Esophagus muscularis mucosa (tissue), 4 donors: ENCODE measurements around the gene SLCO2A1. TPM values are rescaled to one million over a fixed set of nuclear protein-coding genes. Genes with fewer than 3 reads are reported as not detected.

Experiments
- DNase-seq: peaks from one replicate; pipeline ENCODE4 v3.0.0-alpha.2; 2017; ENCODE audit errors: extremely low spot score
- H3K27ac ChIP-seq, 4 donors: fragments of 200-600 bp; sonication (generic); replicated peaks in 1 of 4; 1 replicate in 3 of 4; 2 replicates in 1 of 4; pipeline ENCODE4 v1.5.1; 2016 to 2019; ENCODE audit warnings: mild to moderate bottlenecking in 1 of 4
- H3K27me3 ChIP-seq, 4 donors: fragments of 200-600 bp; sonication (generic); one replicate each; pipeline versions ENCODE4 v1.5.1 to v1.6.0; 2016 to 2019
- H3K36me3 ChIP-seq, 4 donors: fragments of 200-600 bp; sonication (generic); one replicate each; pipeline ENCODE4 v1.5.1; 2016 to 2019
- H3K4me1 ChIP-seq, 4 donors: fragments of 200-600 bp; sonication (generic); one replicate each; pipeline ENCODE4 v1.5.1; 2016 to 2019
- H3K4me3 ChIP-seq, 4 donors: fragments of 200-600 bp; sonication (generic); 1 replicate in 2 of 4; 2 replicates in 2 of 4; pipeline ENCODE4 v1.5.1; 2016 to 2019; ENCODE audit warnings: mild to moderate bottlenecking in 4 of 4, moderate library complexity in 1 of 4
- H3K9me3 ChIP-seq, 4 donors: fragments of 200-600 bp; sonication (generic); 1 replicate in 3 of 4; 2 replicates in 1 of 4; pipeline ENCODE4 v1.5.1; 2016 to 2019
- EP300 ChIP-seq: sonication (generic); formaldehyde crosslinking; IDR thresholded peaks from one replicate; pipeline ENCODE4 v1.6.1; 2017; ENCODE audit warnings: antibody characterized with exemption
- POLR2A ChIP-seq: fragments of 450-650 bp; IDR thresholded peaks from one replicate; pipeline ENCODE4 v1.6.1; 2017; ENCODE audit warnings: antibody characterized with exemption, moderate library complexity, mild to moderate bottlenecking, low read depth
- POLR2AphosphoS5 ChIP-seq, 2 donors: sonication (generic); formaldehyde crosslinking; IDR thresholded peaks; one replicate each; pipeline ENCODE4 v1.6.1; 2017; ENCODE audit warnings: antibody characterized with exemption in 2 of 2
- WGBS: methylation state at CpG from one replicate; pipeline ENCODE4 v1.1.5; 2018; 5-methylcytosine and 5-hydroxymethylcytosine counted together
- intact Hi-C: fragments of 100-400 bp; cut with DNase I; formaldehyde crosslinking; loops from one replicate; pipeline ENCODE4 v1.15.1; 2023
- total RNA-seq, 4 donors: library from RNA; depleted of rRNA; stranded (reverse); fragments of >200 nt; gene quantifications; one replicate each; pipeline versions ENCODE4 v1.1.0 to v1.2.1, GENCODE V29; 2016
- TF ChIP-seq, protein P1 (sequence below), 3 experiments: fragments of 200-600 bp in 2 of 3; fragments of 450-650 bp in 1 of 3; sonication (generic) in 2 of 3; IDR thresholded peaks; one replicate each; pipeline ENCODE4 v1.5.1; 2017 to 2019; ENCODE audit warnings: antibody characterized with exemption in 3 of 3, mild to moderate bottlenecking in 2 of 3, moderate library complexity in 1 of 3

SLCO2A1 gene
- total RNA-seq, 4 donors from 2014 or later, result 8.3 to 17.6 (median 13.8) TPM

DNA sequence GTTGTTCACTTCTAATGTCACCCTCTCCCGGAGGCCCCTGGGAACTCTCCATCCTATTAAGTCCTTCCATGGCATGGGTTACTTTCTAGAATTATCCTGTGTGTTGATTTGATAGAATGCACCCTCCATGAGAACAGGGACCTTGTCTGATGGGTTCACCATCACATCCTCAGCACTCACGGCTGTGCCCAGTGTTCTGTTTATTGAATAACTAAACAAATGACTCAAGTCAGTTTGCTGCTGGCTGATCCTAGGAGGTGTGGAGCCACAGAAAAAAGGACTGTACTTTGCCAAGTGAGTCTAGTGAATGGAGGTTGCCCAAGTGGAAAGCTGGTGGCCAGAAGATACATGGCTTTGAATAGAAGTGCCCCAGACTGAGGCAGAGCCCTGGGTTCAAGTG, 85.5 kb downstream of the SLCO2A1 start:
- H3K4me1 ChIP-seq, result peaks cover 49 to 73% (median 60%) of the 10 kb centered on the region in 4 donors
- H3K9me3 ChIP-seq, result no peaks in the 10 kb centered on the region
- H3K36me3 ChIP-seq, result peaks cover 0 to 3% (median 0%) of the 10 kb centered on the region in 4 donors
- H3K27me3 ChIP-seq, result no peaks in the 10 kb centered on the region
- 63% methylated on average over 2 of the region's 2 CpGs for WGBS
- H3K4me3 ChIP-seq, result no peak overlapping the region
- TF ChIP-seq, protein P1, sequence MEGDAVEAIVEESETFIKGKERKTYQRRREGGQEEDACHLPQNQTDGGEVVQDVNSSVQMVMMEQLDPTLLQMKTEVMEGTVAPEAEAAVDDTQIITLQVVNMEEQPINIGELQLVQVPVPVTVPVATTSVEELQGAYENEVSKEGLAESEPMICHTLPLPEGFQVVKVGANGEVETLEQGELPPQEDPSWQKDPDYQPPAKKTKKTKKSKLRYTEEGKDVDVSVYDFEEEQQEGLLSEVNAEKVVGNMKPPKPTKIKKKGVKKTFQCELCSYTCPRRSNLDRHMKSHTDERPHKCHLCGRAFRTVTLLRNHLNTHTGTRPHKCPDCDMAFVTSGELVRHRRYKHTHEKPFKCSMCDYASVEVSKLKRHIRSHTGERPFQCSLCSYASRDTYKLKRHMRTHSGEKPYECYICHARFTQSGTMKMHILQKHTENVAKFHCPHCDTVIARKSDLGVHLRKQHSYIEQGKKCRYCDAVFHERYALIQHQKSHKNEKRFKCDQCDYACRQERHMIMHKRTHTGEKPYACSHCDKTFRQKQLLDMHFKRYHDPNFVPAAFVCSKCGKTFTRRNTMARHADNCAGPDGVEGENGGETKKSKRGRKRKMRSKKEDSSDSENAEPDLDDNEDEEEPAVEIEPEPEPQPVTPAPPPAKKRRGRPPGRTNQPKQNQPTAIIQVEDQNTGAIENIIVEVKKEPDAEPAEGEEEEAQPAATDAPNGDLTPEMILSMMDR (IDR thresholded peaks at IDR 0.05), result no peak
- TF ChIP-seq EP300 (no peak), POLR2AphosphoS5 (IDR thresholded peaks at IDR 0.05) (no peak), POLR2A (no peak)
- DNase-seq, result no peak
- peak overlapping the region; percentile 63 to 73 (median 66) for H3K27ac ChIP-seq
- intact Hi-C loops, result no loop called here

DNA sequence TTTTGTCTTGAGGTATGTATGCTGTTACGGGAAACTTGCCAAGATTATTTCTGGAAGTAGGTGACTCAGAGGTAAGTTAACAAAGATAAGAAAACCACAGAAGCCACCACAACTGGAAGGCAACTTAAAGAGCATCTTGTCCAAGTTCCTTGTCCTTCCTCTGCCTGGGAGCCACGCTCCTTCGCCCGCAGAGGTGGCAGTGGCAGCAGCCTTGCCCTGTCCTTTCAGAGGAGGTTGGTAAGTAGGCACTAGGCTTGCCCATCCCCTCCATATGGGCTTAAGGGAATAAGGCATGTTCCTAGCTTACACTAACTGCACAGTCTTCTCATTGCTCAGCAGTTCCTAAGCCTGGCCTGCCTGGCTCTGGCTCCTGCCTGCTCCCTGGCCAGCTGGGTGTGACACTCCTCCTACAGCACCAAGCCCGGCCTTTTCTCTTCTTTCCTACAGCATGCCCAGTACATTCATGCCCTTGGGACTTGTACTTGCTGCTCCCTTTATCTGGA, 86.0 kb downstream of the SLCO2A1 start:
- peaks cover 44 to 73% (median 63%) of the 10 kb centered on the region in 4 donors for H3K4me1 ChIP-seq
- TF ChIP-seq POLR2A, result no peak
- TF ChIP-seq EP300, result no peak
- no peak for TF ChIP-seq POLR2AphosphoS5 (IDR thresholded peaks at IDR 0.05)
- TF ChIP-seq, protein P1 (IDR thresholded peaks at IDR 0.05), result no peak
- H3K27me3 ChIP-seq, result no peaks in the 10 kb centered on the region
- peaks cover 0 to 3% (median 0%) of the 10 kb centered on the region in 4 donors for H3K36me3 ChIP-seq
- WGBS, result 68% methylated on average over 5 of the region's 5 CpGs
- no peak overlapping the region for H3K4me3 ChIP-seq
- intact Hi-C loops, result no loop called here
- no peak for DNase-seq
- no peaks in the 10 kb centered on the region for H3K9me3 ChIP-seq
- H3K27ac ChIP-seq, result peak overlapping the region; percentile 63 to 73 (median 66)

DNA sequence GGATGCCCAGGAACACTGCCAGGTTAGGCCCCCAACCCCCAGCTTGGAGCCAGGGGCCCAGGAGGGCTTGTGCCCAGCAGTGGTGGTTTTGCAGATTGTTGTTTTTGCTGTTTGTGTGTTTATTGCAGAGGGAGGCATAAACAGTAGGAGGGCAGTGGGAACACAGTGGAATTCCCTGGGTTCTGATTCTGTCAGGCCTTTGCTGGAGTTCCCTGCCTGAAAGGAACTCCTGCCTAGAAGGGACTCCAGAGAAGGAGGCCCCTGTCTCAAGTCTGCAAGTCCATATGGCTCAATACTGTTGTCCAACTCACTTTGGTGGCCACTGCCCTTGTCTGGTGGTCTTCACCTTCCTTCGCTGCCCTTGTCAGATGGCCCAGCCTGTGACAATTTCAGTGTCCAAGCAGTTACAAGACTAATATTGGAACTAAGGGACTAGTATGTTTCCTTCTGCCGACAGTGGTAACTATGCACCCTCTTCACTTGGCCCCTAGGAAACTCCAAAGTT, 86.6 kb downstream of the SLCO2A1 start:
- Histone ChIP-seq H3K36me3 (peaks cover 0 to 3% (median 0%) of the 10 kb centered on the region in 4 donors), H3K27ac (peak overlapping the region; percentile 27 to 69 (median 63)), H3K4me3 (no peak overlapping the region), H3K27me3 (no peaks in the 10 kb centered on the region), H3K4me1 (peaks cover 44 to 76% (median 69%) of the 10 kb centered on the region in 4 donors), H3K9me3 (no peaks in the 10 kb centered on the region)
- TF ChIP-seq POLR2AphosphoS5 (IDR thresholded peaks at IDR 0.05) (no peak), POLR2A (no peak), EP300 (no peak)
- TF ChIP-seq, protein P1 (IDR thresholded peaks at IDR 0.05), result no peak
- no peak for DNase-seq
- intact Hi-C loops, result no loop called here
- WGBS, result 95% methylated on average over 2 of the region's 2 CpGs

DNA sequence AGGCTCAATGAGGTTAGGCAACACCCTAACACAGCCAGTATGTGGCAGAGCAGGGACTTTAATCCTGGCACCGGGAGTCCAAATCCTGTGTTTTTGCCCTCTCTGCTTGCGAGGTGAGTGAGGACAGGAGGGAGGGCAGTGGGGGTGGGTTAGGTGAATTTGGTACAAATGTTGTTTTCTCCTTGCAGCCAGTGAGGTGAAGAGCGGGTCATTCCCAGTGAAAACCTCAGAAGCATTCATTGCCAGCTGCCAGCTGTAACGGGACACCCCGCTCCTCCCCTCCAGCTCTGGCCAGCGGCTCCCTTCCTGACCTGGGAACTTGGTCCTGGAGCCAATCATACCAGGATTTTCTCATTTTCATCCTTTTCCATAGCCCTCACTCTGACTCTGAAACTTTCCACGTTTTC, 88.3 kb downstream of the SLCO2A1 start:
- Histone ChIP-seq H3K4me1 (peaks cover 30 to 76% (median 74%) of the 10 kb centered on the region in 4 donors), H3K36me3 (peaks cover 0 to 3% (median 0%) of the 10 kb centered on the region in 4 donors), H3K9me3 (no peaks in the 10 kb centered on the region), H3K27ac (peak overlapping the region; percentile 38 to 60 (median 50)), H3K4me3 (no peak overlapping the region), H3K27me3 (no peaks in the 10 kb centered on the region)
- no peak for TF ChIP-seq POLR2A
- TF ChIP-seq, protein P1 (IDR thresholded peaks at IDR 0.05), result no peak
- no peak for TF ChIP-seq EP300
- peak in 1 of 2 donors; percentile 11 for TF ChIP-seq POLR2AphosphoS5 (IDR thresholded peaks at IDR 0.05)
- no peak for DNase-seq
- 57% methylated on average over 7 of the region's 7 CpGs for WGBS
- intact Hi-C loops, result no loop called here
